H9 (cell line): Measurements from ENCODE around the gene PRR16. TPM values are rescaled to one million over a fixed set of nuclear protein-coding genes. Genes with fewer than 3 reads are reported as not detected.

Source experiments
- DNase-seq: peaks from one replicate; pipeline ENCODE4 v3.0.0-alpha.2; 2017
- H2AFZ ChIP-seq: one replicate; pipeline ENCODE4 v1.6.1; 2013; ENCODE audit warnings: mild to moderate bottlenecking, low read length, control low read depth, moderate library complexity
- H2AK5ac ChIP-seq: 2 replicates; pipeline ENCODE4 v1.6.1; 2013; ENCODE audit warnings: low read length, control low read depth, mixed read lengths; ENCODE audit not compliant: insufficient read length
- H2BK120ac ChIP-seq: one replicate; pipeline ENCODE4 v1.6.1; 2013; ENCODE audit warnings: low read depth, mild to moderate bottlenecking, low read length, control low read depth, inconsistent platforms; ENCODE audit not compliant: poor library complexity, severe bottlenecking
- H2BK12ac ChIP-seq: 2 replicates; pipeline ENCODE4 v1.6.1; 2013; ENCODE audit warnings: low read length, control low read depth, mixed read lengths, low read depth; ENCODE audit not compliant: insufficient read length
- H2BK15ac ChIP-seq: 2 replicates; pipeline ENCODE4 v1.6.1; 2013; ENCODE audit warnings: low read depth, low read length, control low read depth
- H2BK20ac ChIP-seq: one replicate; pipeline ENCODE4 v1.6.1; 2013; ENCODE audit warnings: low read depth, mild to moderate bottlenecking, low read length, control low read depth, inconsistent platforms; ENCODE audit not compliant: poor library complexity, severe bottlenecking
- H2BK5ac ChIP-seq: 2 replicates; pipeline ENCODE4 v1.6.1; 2013; ENCODE audit warnings: low read length, control low read depth, mixed read lengths; ENCODE audit not compliant: insufficient read length
- H3K14ac ChIP-seq: 2 replicates; pipeline ENCODE4 v1.6.1; 2013; ENCODE audit warnings: low read length, control low read depth; ENCODE audit not compliant: insufficient read depth
- H3K18ac ChIP-seq: 2 replicates; pipeline ENCODE4 v1.6.1; 2013; ENCODE audit warnings: low read depth, mild to moderate bottlenecking, mixed read lengths, low read length, control low read depth; ENCODE audit not compliant: insufficient read length
- H3K23ac ChIP-seq: 2 replicates; pipeline ENCODE4 v1.6.1; 2013; ENCODE audit warnings: low read length, control low read depth, mixed read lengths, low read depth; ENCODE audit not compliant: insufficient read length
- H3K23me2 ChIP-seq: 2 replicates; pipeline ENCODE4 v1.6.1; 2013; ENCODE audit warnings: low read depth, mild to moderate bottlenecking, mixed read lengths, low read length, control low read depth; ENCODE audit not compliant: insufficient read length, poor library complexity, severe bottlenecking
- H3K27ac ChIP-seq: 2 replicates; pipeline ENCODE4 v1.5.1; 2013; ENCODE audit warnings: low read length, control low read depth, mixed read lengths, low read depth; ENCODE audit not compliant: insufficient read length
- H3K27me3 ChIP-seq: 2 replicates; pipeline ENCODE4 v1.6.1; 2013; ENCODE audit warnings: low read length, control low read depth, inconsistent platforms; ENCODE audit not compliant: insufficient read depth
- H3K4ac ChIP-seq: 2 replicates; pipeline ENCODE4 v1.6.1; 2013; ENCODE audit warnings: low read depth, mild to moderate bottlenecking, control low read depth, inconsistent platforms, low read length, moderate library complexity
- H3K4me1 ChIP-seq: 2 replicates; pipeline ENCODE4 v1.6.1; 2013; ENCODE audit warnings: low read length, control low read depth, inconsistent platforms; ENCODE audit not compliant: insufficient read depth
- H3K4me2 ChIP-seq: 2 replicates; pipeline ENCODE4 v1.6.1; 2013; ENCODE audit warnings: low read length, control low read depth, mixed read lengths; ENCODE audit not compliant: insufficient read length, insufficient read depth
- H3K56ac ChIP-seq: 2 replicates; pipeline ENCODE4 v1.6.1; 2013; ENCODE audit warnings: low read depth, mild to moderate bottlenecking, mixed read lengths, low read length, control low read depth; ENCODE audit not compliant: insufficient read length
- H3K79me1 ChIP-seq: 2 replicates; pipeline ENCODE4 v1.6.1; 2013; ENCODE audit warnings: low read depth, mild to moderate bottlenecking, moderate library complexity, low read length, control low read depth, inconsistent platforms; ENCODE audit not compliant: insufficient read depth, poor library complexity, severe bottlenecking
- H3K79me2 ChIP-seq: 2 replicates; pipeline ENCODE4 v1.6.1; 2013; ENCODE audit warnings: low read length, control low read depth, inconsistent platforms; ENCODE audit not compliant: insufficient read depth
- H3K9ac ChIP-seq: 2 replicates; pipeline ENCODE4 v1.6.1; 2013; ENCODE audit warnings: low read length, control low read depth, mixed read lengths; ENCODE audit not compliant: insufficient read length; ENCODE audit errors: extremely low read depth
- H3K9me3 ChIP-seq: one replicate; pipeline ENCODE4 v1.6.1; 2013; ENCODE audit warnings: low read depth, low read length, inconsistent platforms; ENCODE audit not compliant: control insufficient read depth
- H3T11ph ChIP-seq: one replicate; pipeline ENCODE4 v1.6.1; 2013; ENCODE audit warnings: mild to moderate bottlenecking, low read length, control low read depth, inconsistent platforms
- H4K20me1 ChIP-seq: one replicate; pipeline ENCODE4 v1.6.1; 2013; ENCODE audit not compliant: control insufficient read depth, insufficient read length, insufficient read depth
- H4K5ac ChIP-seq: 2 replicates; pipeline ENCODE4 v1.6.1; 2013; ENCODE audit warnings: low read depth, mild to moderate bottlenecking, mixed read lengths, low read length, control low read depth; ENCODE audit not compliant: insufficient read length
- H4K8ac ChIP-seq: replicated peaks from 2 replicates; pipeline ENCODE4 v1.6.1; 2013; ENCODE audit warnings: low read length, control low read depth, mixed read lengths, low read depth; ENCODE audit not compliant: insufficient read length
- H4K91ac ChIP-seq: 2 replicates; pipeline ENCODE4 v1.6.1; 2013; ENCODE audit warnings: low read depth, mild to moderate bottlenecking, moderate library complexity, mixed read lengths, low read length, control low read depth; ENCODE audit not compliant: insufficient read length
- H3K27ac Mint-ChIP-seq, 3 experiments: 2 replicates in 2 of 3; 3 replicates in 1 of 3; pipeline ENCODE4 v1.8.0; 2020 to 2021; ENCODE audit warnings: mixed read lengths in 3 of 3, mild to moderate bottlenecking in 1 of 3, moderate library complexity in 1 of 3
- H3K27me3 Mint-ChIP-seq: 2 replicates; pipeline ENCODE4 v1.8.0; 2021; ENCODE audit warnings: low read depth, mild to moderate bottlenecking, moderate library complexity, mixed read lengths
- H3K36me3 Mint-ChIP-seq, 3 experiments: 2 replicates in 2 of 3; 3 replicates in 1 of 3; pipeline ENCODE4 v1.8.0; 2020 to 2021; ENCODE audit warnings: low read depth in 3 of 3, mixed read lengths in 3 of 3; ENCODE audit not compliant: insufficient read depth in 1 of 3
- H3K4me1 Mint-ChIP-seq, 2 experiments: 2 replicates each; pipeline ENCODE4 v1.8.0; 2020; ENCODE audit warnings: mixed read lengths in 2 of 2
- H3K4me3 Mint-ChIP-seq, 2 experiments: 2 replicates in 1 of 2; 3 replicates in 1 of 2; pipeline ENCODE4 v1.8.0; 2020 to 2021; ENCODE audit warnings: mild to moderate bottlenecking in 2 of 2, mixed read lengths in 2 of 2, moderate library complexity in 1 of 2
- H3K9me3 Mint-ChIP-seq, 2 experiments: 2 replicates in 1 of 2; 3 replicates in 1 of 2; pipeline ENCODE4 v1.8.0; 2020; ENCODE audit warnings: mild to moderate bottlenecking in 2 of 2, mixed read lengths in 2 of 2, moderate library complexity in 1 of 2
- CTCF ChIP-seq: fragments of 200-600 bp; sonication (generic); conservative IDR thresholded peaks from 3 replicates; pipeline ENCODE4 v1.8.0; 2021; ENCODE audit warnings: antibody characterized with exemption, mild to moderate bottlenecking
- WGBS: extraction: QIAGEN DNeasy Blood & Tissue Kit; methylation state at CpG from one replicate; pipeline ENCODE4 v1.1.7; 2013; ENCODE audit warnings: missing lambda C conversion rate, low lambda C conversion rate, mixed read lengths; ENCODE audit not compliant: insufficient read length; ENCODE audit errors: extremely low coverage; 5-methylcytosine and 5-hydroxymethylcytosine counted together
- total RNA-seq: library from RNA; stranded (reverse); gene quantifications from 2 replicates; pipeline ENCODE4 v1.2.1, GENCODE V29; 2021

The PRR16 gene
- total RNA-seq, 1 experiment from 2014 or later, result 0.13 TPM

DNA sequence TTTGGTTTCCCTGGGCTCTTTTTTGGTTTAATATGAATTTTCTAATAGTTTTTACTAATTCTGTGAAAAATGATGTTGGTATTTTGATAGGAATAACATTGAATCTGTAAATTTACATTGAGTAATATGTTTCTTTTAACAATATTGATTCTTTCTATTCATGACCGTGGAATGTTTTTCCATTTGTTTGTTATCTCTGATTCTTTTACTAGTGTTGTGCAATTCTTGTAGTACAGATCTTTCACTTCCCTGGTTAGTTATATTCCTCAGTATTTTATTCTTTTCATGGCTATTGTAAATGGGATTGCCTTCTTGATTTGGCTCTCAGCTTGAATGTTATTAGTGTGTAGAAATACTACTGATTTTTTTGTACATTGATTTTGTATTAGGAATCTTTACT is 137.9 kb downstream of the PRR16 start:
- no peak overlapping the region for H3K4me3 Mint-ChIP-seq
- no peak overlapping the region for H3K27ac ChIP-seq

More for the DNA sequence above, 137.9 kb downstream of the PRR16 start:
- WGBS, result no CpG with 5 or more reads among the region's 1 CpG
- DNase-seq, result no peak
- no peak overlapping the region for H3K18ac ChIP-seq
- no peak overlapping the region for H2AFZ ChIP-seq
- H3K9me3 Mint-ChIP-seq, result peaks cover 0 to 3% of the 10 kb centered on the region in 2 experiments; a peak in 2 of 5 replicates
- H3K4me1 ChIP-seq, result no peaks in the 10 kb centered on the region
- H3T11ph ChIP-seq, result no peak overlapping the region
- TF ChIP-seq CTCF, result no peak
- no peak overlapping the region for H4K8ac ChIP-seq
- no peaks in the 10 kb centered on the region for H3K79me1 ChIP-seq
- H3K27ac Mint-ChIP-seq, result no peak overlapping the region
- H3K27me3 ChIP-seq, result no peaks in the 10 kb centered on the region
- no peaks in the 10 kb centered on the region for H3K23me2 ChIP-seq
- H2BK120ac ChIP-seq, result no peak overlapping the region
- no peak overlapping the region for H3K4me2 ChIP-seq
- no peaks in the 10 kb centered on the region for H4K20me1 ChIP-seq
- H4K91ac ChIP-seq, result no peak overlapping the region
- H2AK5ac ChIP-seq, result no peak overlapping the region
- H3K14ac ChIP-seq, result no peak overlapping the region
- no peak overlapping the region for H2BK15ac ChIP-seq
- H3K23ac ChIP-seq, result no peak overlapping the region
- H3K56ac ChIP-seq, result no peak overlapping the region
- no peaks in the 10 kb centered on the region for H3K9me3 ChIP-seq
- no peaks in the 10 kb centered on the region for H3K36me3 Mint-ChIP-seq
- H2BK12ac ChIP-seq, result no peak overlapping the region
- peaks cover 4 to 5% of the 10 kb centered on the region in 2 experiments; a peak in 3 of 4 replicates for H3K4me1 Mint-ChIP-seq
- H3K79me2 ChIP-seq, result no peaks in the 10 kb centered on the region
- no peak overlapping the region for H2BK20ac ChIP-seq
- H2BK5ac ChIP-seq, result no peak overlapping the region
- no peaks in the 10 kb centered on the region for H3K27me3 Mint-ChIP-seq
- no peak overlapping the region for H3K9ac ChIP-seq
- H4K5ac ChIP-seq, result no peak overlapping the region
- no peak overlapping the region for H3K4ac ChIP-seq
